Measurements from ENCODE around the gene STK16.
A peak's percentile ranks its signal among the peaks of the same experiment; 100 is the strongest.
"Not testable (repeated sequence)": the region's sequence is repeated elsewhere in the genome, so short reads cannot be mapped to it uniquely, and the experiment has no call there.

STK16 gene

GRCh38 chr2:219272356-219272755 lies 27.1 kb downstream of the STK16 start:
- DNase-seq, result no peak

GRCh38 chr2:219272995-219273394 lies 27.7 kb downstream of the STK16 start:
- DNase-seq, result no peak

- no peak for DNase-seq
Measured at GRCh38 chr2:219273937-219274336, 28.7 kb downstream of the STK16 start.

GRCh38 chr2:219274361-219274921 lies 29.2 kb downstream of the STK16 start:
- DNase-seq, result no peak

- DNase-seq, result peak; percentile 78
Measured at GRCh38 chr2:219277703-219278654, 32.7 kb downstream of the STK16 start.

GRCh38 chr2:219278655-219279150 lies 33.4 kb downstream of the STK16 start:
- no peak for DNase-seq

- DNase-seq, result peak; percentile 99
Measured at GRCh38 chr2:219279151-219279915, 34.1 kb downstream of the STK16 start, which contains the start of gene DNAJB2. DNAJB2 (plus strand) TSS chr2:219279366; CDS start chr2:219279834, 468 bp downstream.

- DNase-seq, result no peak
Measured at GRCh38 chr2:219279916-219280516, 34.7 kb downstream of the STK16 start.

- DNase-seq, result no peak
Measured at GRCh38 chr2:219280651-219281050, 35.4 kb downstream of the STK16 start.

GRCh38 chr2:219281588-219281987 lies 36.3 kb downstream of the STK16 start:
- no peak for DNase-seq

GRCh38 chr2:219282375-219282774 lies 37.1 kb downstream of the STK16 start:
- DNase-seq, result no peak

- DNase-seq, result no peak
Measured at GRCh38 chr2:219282943-219283581, 37.8 kb downstream of the STK16 start.

GRCh38 chr2:219284501-219285372 lies 39.5 kb downstream of the STK16 start:
- DNase-seq, result no peak

- no peak for DNase-seq
Measured at GRCh38 chr2:219285373-219285735, 40.1 kb downstream of the STK16 start.

GRCh38 chr2:219285894-219286425 lies 40.7 kb downstream of the STK16 start:
- DNase-seq, result no peak

- DNase-seq, result no peak
Measured at GRCh38 chr2:219286436-219287115, 41.3 kb downstream of the STK16 start.

- DNase-seq, result not testable (repeated sequence)
Measured at GRCh38 chr2:219287116-219287440, 41.8 kb downstream of the STK16 start.

GRCh38 chr2:219287580-219288265 lies 42.4 kb downstream of the STK16 start:
- DNase-seq, result no peak

GRCh38 chr2:219289195-219289536 lies 43.9 kb downstream of the STK16 start:
- no peak for DNase-seq

All from activated CD4-positive, alpha-beta T cell treated with anti-CD3 and anti-CD28 coated beads, Interleukin-2, amount 50 U/mL, for 16 hours (primary cell).